AG04449 (cell line): ENCODE measurements around the gene C1orf21.

ENCODE experiments used
- CTCF ChIA-PET: fragments of 350-600 bp; formaldehyde crosslinking; extraction: SDS; loops from one replicate; lab custom pipeline; 2021; ENCODE audit warnings: antibody characterized with exemption; lab: Yijun Ruan, JAX
- POLR2A ChIA-PET: fragments of 400-600, 350-600 bp; formaldehyde crosslinking; extraction: SDS; loops from one replicate; lab custom pipeline; 2020; ENCODE audit warnings: antibody characterized with exemption, inconsistent platforms; lab: Yijun Ruan, JAX
- DNase-seq: peaks from one replicate; pipeline ENCODE4 v3.0.0-alpha.2; 2010; ENCODE audit warnings: low read depth, low spot score
- H3K4me3 ChIP-seq: 2 replicates; pipeline ENCODE4 v1.5.1; 2011; ENCODE audit warnings: low read depth, mild to moderate bottlenecking, control low read depth, low read length
- CTCF ChIP-seq: IDR thresholded peaks from one replicate; pipeline ENCODE4 v1.5.1; 2011; ENCODE audit warnings: mild to moderate bottlenecking, moderate library complexity, low read length, control low read depth, inconsistent platforms; ENCODE audit not compliant: insufficient read depth; ENCODE audit errors: missing control alignments

Gene C1orf21

GRCh38 chr1:184624051-184624450, 237.2 kb downstream of the C1orf21 start:
- no peak for TF ChIP-seq CTCF
- no peak for DNase-seq
- ChIA-PET POLR2A (no interaction called here), CTCF (interaction anchor here (1.5 kb wide), 1 partner anchor 40 kb away, joined by 4 read pairs; no protein-coding TSS in a partner anchor)
- no peak overlapping the region for H3K4me3 ChIP-seq

- no peak overlapping the region for H3K4me3 ChIP-seq
- POLR2A ChIA-PET: no interaction called here
- TF ChIP-seq CTCF: no peak
- DNase-seq: no peak
- CTCF ChIA-PET: no interaction called here
These were observed 237.8 kb downstream of the C1orf21 start for GRCh38 chr1:184624626-184625025.

- ChIA-PET POLR2A (no interaction called here), CTCF (interaction anchor here (2.0 kb wide), 1 partner anchor 39 kb away, joined by 7 read pairs; no protein-coding TSS in a partner anchor)
- no peak for DNase-seq
- TF ChIP-seq CTCF: no peak
- H3K4me3 ChIP-seq: no peak overlapping the region
These were observed 238.4 kb downstream of the C1orf21 start for GRCh38 chr1:184625271-184625670.

GRCh38 chr1:184626076-184627006, 239.5 kb downstream of the C1orf21 start:
- no peak for DNase-seq
- no peak for TF ChIP-seq CTCF
- no peak overlapping the region for H3K4me3 ChIP-seq
- CTCF ChIA-PET: interaction anchor here (2.0 kb wide), 1 partner anchor 38 kb away, joined by 7 read pairs; no protein-coding TSS in a partner anchor
- POLR2A ChIA-PET: no interaction called here

- TF ChIP-seq CTCF: no peak
- CTCF ChIA-PET: interaction anchor here (2.0 kb wide), 1 partner anchor 37 kb away, joined by 7 read pairs; no protein-coding TSS in a partner anchor
- POLR2A ChIA-PET: no interaction called here
- DNase-seq: no peak
- H3K4me3 ChIP-seq: no peak overlapping the region
These were observed 240.1 kb downstream of the C1orf21 start for GRCh38 chr1:184627007-184627341.

GRCh38 chr1:184629266-184629665, 242.4 kb downstream of the C1orf21 start:
- no peak for DNase-seq
- POLR2A ChIA-PET: no interaction called here
- H3K4me3 ChIP-seq: no peak overlapping the region
- no peak for TF ChIP-seq CTCF
- CTCF ChIA-PET: interaction anchor here (1.1 kb wide), 1 partner anchor 62 kb away, joined by 3 read pairs; no protein-coding TSS in a partner anchor
